ENCODE measurements around the gene ZBED1. TPM values are rescaled to one million over a fixed set of nuclear protein-coding genes. Genes with fewer than 3 reads are reported as not detected.

ZBED1 gene
- 10 to 100 TPM; 36.5 to 36.9 TPM for total RNA-seq

GRCh38 chrX:2500803-2501558 is at the start of gene ZBED1, which contains the start of gene DHRSX:
ZBED1 (minus strand) TSS chrX:2500976; CDS start chrX:2490719, 10,257 bp downstream.
DHRSX (minus strand) TSS chrX:2500976; CDS start chrX:2500925, 51 bp downstream.
- POLR2A ChIA-PET = no interaction called here
- Mint-ChIP-seq H3K9me3 (no peaks in the 10 kb centered on the region), H3K27ac (peak within 1 kb of the TSS; percentile 92), H3K36me3 (ENCODE audit: low read depth) (peaks cover 9% of the 10 kb centered on the region), H3K27me3 (no peaks in the 10 kb centered on the region), H3K4me3 (peak within 1 kb of the TSS; percentile 76), H3K4me1 (peaks cover 32% of the 10 kb centered on the region)
- CTCF ChIA-PET = no interaction called here
- DNase-seq = peak; percentile 46

GRCh38 chrX:2549876-2550275 is 49.1 kb upstream of the ZBED1 start:
- DNase-seq = no peak
- CTCF ChIA-PET = no interaction called here
- Mint-ChIP-seq H3K9me3 (peaks cover 5% of the 10 kb centered on the region), H3K27ac (no peak overlapping the region), H3K36me3 (ENCODE audit: low read depth) (no peaks in the 10 kb centered on the region), H3K27me3 (peaks cover 2% of the 10 kb centered on the region), H3K4me1 (no peaks in the 10 kb centered on the region), H3K4me3 (no peak overlapping the region)
- POLR2A ChIA-PET = no interaction called here

- ChIA-PET POLR2A (no interaction called here), CTCF (no interaction called here)
- H3K36me3 Mint-ChIP-seq (ENCODE audit: low read depth) = no peaks in the 10 kb centered on the region
Measured at GRCh38 chrX:2548711-2549423, 48.1 kb upstream of the ZBED1 start.

GRCh38 chrX:2547736-2548135 is 47.0 kb upstream of the ZBED1 start:
- Mint-ChIP-seq H3K4me1 (no peaks in the 10 kb centered on the region), H3K4me3 (no peak overlapping the region), H3K36me3 (ENCODE audit: low read depth) (no peaks in the 10 kb centered on the region), H3K9me3 (peaks cover 5% of the 10 kb centered on the region), H3K27ac (no peak overlapping the region), H3K27me3 (peaks cover 2% of the 10 kb centered on the region)
- POLR2A ChIA-PET = no interaction called here
- CTCF ChIA-PET = no interaction called here
- no peak for DNase-seq

More at GRCh38 chrX:2548711-2549423, 48.1 kb upstream of the ZBED1 start:
- no peaks in the 10 kb centered on the region for H3K4me1 Mint-ChIP-seq
- H3K27ac Mint-ChIP-seq = no peak overlapping the region
- H3K27me3 Mint-ChIP-seq = peaks cover 2% of the 10 kb centered on the region
- no peak for DNase-seq
- H3K4me3 Mint-ChIP-seq = no peak overlapping the region
- peaks cover 5% of the 10 kb centered on the region for H3K9me3 Mint-ChIP-seq

- DNase-seq = no peak
- Mint-ChIP-seq H3K36me3 (ENCODE audit: low read depth) (no peaks in the 10 kb centered on the region), H3K9me3 (peaks cover 5% of the 10 kb centered on the region), H3K27ac (no peak overlapping the region), H3K4me1 (peaks cover 2% of the 10 kb centered on the region), H3K27me3 (no peaks in the 10 kb centered on the region), H3K4me3 (no peak overlapping the region)
- CTCF ChIA-PET = no interaction called here
- POLR2A ChIA-PET = no interaction called here
Measured at GRCh38 chrX:2546496-2546895, 45.7 kb upstream of the ZBED1 start.

- Mint-ChIP-seq H3K36me3 (ENCODE audit: low read depth) (no peaks in the 10 kb centered on the region), H3K4me3 (no peak overlapping the region), H3K27ac (no peak overlapping the region), H3K4me1 (peaks cover 2% of the 10 kb centered on the region), H3K27me3 (no peaks in the 10 kb centered on the region), H3K9me3 (peaks cover 3% of the 10 kb centered on the region)
- ChIA-PET POLR2A (no interaction called here), CTCF (no interaction called here)
- DNase-seq = no peak
Measured at GRCh38 chrX:2545144-2545543, 44.4 kb upstream of the ZBED1 start.

- CTCF ChIA-PET = no interaction called here
- Mint-ChIP-seq H3K4me3 (no peak overlapping the region), H3K27ac (no peak overlapping the region), H3K9me3 (peaks cover 3% of the 10 kb centered on the region), H3K36me3 (ENCODE audit: low read depth) (no peaks in the 10 kb centered on the region), H3K4me1 (peaks cover 2% of the 10 kb centered on the region), H3K27me3 (peaks cover under 1% of the 10 kb centered on the region)
- POLR2A ChIA-PET = no interaction called here
- no peak for DNase-seq
Measured at GRCh38 chrX:2542826-2543521, 42.2 kb upstream of the ZBED1 start.

GRCh38 chrX:2541603-2542002 is 40.8 kb upstream of the ZBED1 start:
- H3K27ac Mint-ChIP-seq = no peak overlapping the region
- no peak overlapping the region for H3K4me3 Mint-ChIP-seq
- H3K4me1 Mint-ChIP-seq = peaks cover 2% of the 10 kb centered on the region
- DNase-seq = no peak
- H3K36me3 Mint-ChIP-seq (ENCODE audit: low read depth) = no peaks in the 10 kb centered on the region
- peaks cover 3% of the 10 kb centered on the region for H3K27me3 Mint-ChIP-seq
- ChIA-PET POLR2A (no interaction called here), CTCF (no interaction called here)
- H3K9me3 Mint-ChIP-seq = peaks cover 3% of the 10 kb centered on the region

GRCh38 chrX:2540426-2540947 is 39.7 kb upstream of the ZBED1 start:
- ChIA-PET POLR2A (no interaction called here), CTCF (no interaction called here)
- H3K27me3 Mint-ChIP-seq = peaks cover 3% of the 10 kb centered on the region
- H3K9me3 Mint-ChIP-seq = peaks cover 2% of the 10 kb centered on the region
- H3K36me3 Mint-ChIP-seq (ENCODE audit: low read depth) = no peaks in the 10 kb centered on the region
- DNase-seq = no peak
- peaks cover 2% of the 10 kb centered on the region for H3K4me1 Mint-ChIP-seq
- H3K27ac Mint-ChIP-seq = no peak overlapping the region
- H3K4me3 Mint-ChIP-seq = no peak overlapping the region

GRCh38 chrX:2539586-2539985 is 38.8 kb upstream of the ZBED1 start:
- Mint-ChIP-seq H3K27ac (no peak overlapping the region), H3K27me3 (peaks cover 3% of the 10 kb centered on the region), H3K4me1 (peaks cover 2% of the 10 kb centered on the region), H3K9me3 (peaks cover 1% of the 10 kb centered on the region), H3K4me3 (no peak overlapping the region), H3K36me3 (ENCODE audit: low read depth) (no peaks in the 10 kb centered on the region)
- POLR2A ChIA-PET = no interaction called here
- CTCF ChIA-PET = no interaction called here
- no peak for DNase-seq

- DNase-seq = no peak
- Mint-ChIP-seq H3K27me3 (peaks cover 3% of the 10 kb centered on the region), H3K27ac (no peak overlapping the region), H3K9me3 (peaks cover 2% of the 10 kb centered on the region), H3K4me1 (peaks cover 2% of the 10 kb centered on the region), H3K36me3 (ENCODE audit: low read depth) (no peaks in the 10 kb centered on the region), H3K4me3 (no peak overlapping the region)
- ChIA-PET POLR2A (no interaction called here), CTCF (no interaction called here)
Measured at GRCh38 chrX:2538031-2538757, 37.4 kb upstream of the ZBED1 start.

GRCh38 chrX:2536974-2537373 is 36.2 kb upstream of the ZBED1 start:
- CTCF ChIA-PET = no interaction called here
- Mint-ChIP-seq H3K36me3 (ENCODE audit: low read depth) (no peaks in the 10 kb centered on the region), H3K27ac (no peak overlapping the region), H3K4me1 (peaks cover under 1% of the 10 kb centered on the region), H3K9me3 (peaks cover 2% of the 10 kb centered on the region), H3K27me3 (peaks cover 3% of the 10 kb centered on the region), H3K4me3 (no peak overlapping the region)
- no peak for DNase-seq
- POLR2A ChIA-PET = no interaction called here

- no peaks in the 10 kb centered on the region for H3K4me1 Mint-ChIP-seq
- H3K36me3 Mint-ChIP-seq (ENCODE audit: low read depth) = no peaks in the 10 kb centered on the region
- H3K4me3 Mint-ChIP-seq = no peak overlapping the region
- H3K9me3 Mint-ChIP-seq = peaks cover 2% of the 10 kb centered on the region
- DNase-seq = no peak
- peaks cover 3% of the 10 kb centered on the region for H3K27me3 Mint-ChIP-seq
- POLR2A ChIA-PET = no interaction called here
- CTCF ChIA-PET = no interaction called here
- H3K27ac Mint-ChIP-seq = no peak overlapping the region
Measured at GRCh38 chrX:2536141-2536540, 35.4 kb upstream of the ZBED1 start.

Measured in activated CD4-positive, alpha-beta T cell treated with anti-CD3 and anti-CD28 coated beads, Interleukin-2, amount 10 ng/mL, durations not matched to agents 7 days and 5 days (primary cell).